ENCODE data around the gene OR2Y1. TPM values are rescaled to one million over a fixed set of nuclear protein-coding genes. Genes with fewer than 3 reads are reported as not detected.

Gene OR2Y1
- not detected in 2 replicates for total RNA-seq

DNA sequence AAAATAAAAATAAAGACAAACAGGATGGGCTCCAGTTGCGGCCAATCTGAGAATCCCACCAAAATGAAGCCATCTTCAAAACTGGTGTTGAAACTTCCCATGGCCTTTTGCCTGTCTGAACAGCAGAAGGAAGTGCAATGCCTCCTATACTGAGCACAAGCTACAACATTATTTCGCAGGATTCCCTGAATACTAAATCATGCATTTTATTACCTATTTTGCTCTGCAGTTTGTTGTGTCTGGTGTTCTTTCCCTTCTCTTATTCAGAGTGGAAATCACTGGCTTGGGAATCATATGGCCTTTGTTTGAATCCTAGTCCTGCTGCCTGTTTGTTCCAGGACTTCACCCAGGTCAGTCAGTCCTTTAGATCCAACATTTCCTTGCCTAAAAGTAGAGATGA lies at the start of gene OR2Y1:
TSS of gene OR2Y1 (minus strand) at position 101 of the 400 bp plus-strand sequence. CDS start at position 101, 0 bp downstream.

Other genes starting within 250 kb of the OR2Y1 start
- gene CNOT6, start 245.7 kb downstream of the OR2Y1 start, total RNA-seq: 12.0 and 32.7 TPM in 2 replicates
- gene SCGB3A1, start 148.6 kb downstream of the OR2Y1 start, total RNA-seq: 0.32 TPM in 1 of 2 replicates, not detected in the other
- gene FLT4, start 90.5 kb downstream of the OR2Y1 start, total RNA-seq: 78.0 and 431 TPM in 2 replicates
- 61.7 and 116 TPM in 2 replicates for gene MGAT1, start 62.7 kb upstream of the OR2Y1 start, total RNA-seq
- gene ZFP62, start 121.2 kb upstream of the OR2Y1 start, total RNA-seq: 12.5 and 27.3 TPM in 2 replicates
- not detected in 2 replicates for gene BTNL8, start 159.1 kb upstream of the OR2Y1 start, total RNA-seq
- not detected in 2 replicates for gene BTNL3, start 248.8 kb upstream of the OR2Y1 start, total RNA-seq

Measured in bladder microvascular endothelial cell (primary cell).